Measurements from ENCODE around the gene STPG2.

The STPG2 gene

DNA sequence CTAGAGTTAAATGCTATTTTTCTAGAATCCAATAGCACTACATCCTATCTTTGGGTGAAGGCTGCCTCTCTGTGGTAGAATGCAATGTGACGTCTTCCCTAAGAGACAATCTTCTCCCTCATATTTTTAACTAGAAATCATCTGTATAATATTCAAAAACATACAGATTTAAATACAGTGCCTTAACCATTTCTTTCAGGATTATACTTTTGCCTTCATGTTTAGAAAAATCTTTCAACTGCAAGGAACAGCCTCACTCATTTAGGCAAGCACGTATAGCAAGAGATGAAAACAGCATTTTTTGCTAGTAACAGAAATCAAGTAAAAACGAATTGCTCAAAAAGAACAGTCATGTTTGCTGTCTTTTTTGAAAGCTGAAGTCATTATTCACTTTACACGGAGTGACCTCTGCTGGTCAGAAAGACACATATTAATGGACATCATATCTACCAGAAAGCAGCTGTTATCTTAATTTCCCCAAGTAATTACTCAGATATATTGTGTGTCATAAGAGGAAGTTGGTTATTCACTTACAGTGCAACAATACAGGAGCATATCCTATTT, 422.3 kb downstream of the STPG2 start:
- TF ChIP-seq, protein P1, sequence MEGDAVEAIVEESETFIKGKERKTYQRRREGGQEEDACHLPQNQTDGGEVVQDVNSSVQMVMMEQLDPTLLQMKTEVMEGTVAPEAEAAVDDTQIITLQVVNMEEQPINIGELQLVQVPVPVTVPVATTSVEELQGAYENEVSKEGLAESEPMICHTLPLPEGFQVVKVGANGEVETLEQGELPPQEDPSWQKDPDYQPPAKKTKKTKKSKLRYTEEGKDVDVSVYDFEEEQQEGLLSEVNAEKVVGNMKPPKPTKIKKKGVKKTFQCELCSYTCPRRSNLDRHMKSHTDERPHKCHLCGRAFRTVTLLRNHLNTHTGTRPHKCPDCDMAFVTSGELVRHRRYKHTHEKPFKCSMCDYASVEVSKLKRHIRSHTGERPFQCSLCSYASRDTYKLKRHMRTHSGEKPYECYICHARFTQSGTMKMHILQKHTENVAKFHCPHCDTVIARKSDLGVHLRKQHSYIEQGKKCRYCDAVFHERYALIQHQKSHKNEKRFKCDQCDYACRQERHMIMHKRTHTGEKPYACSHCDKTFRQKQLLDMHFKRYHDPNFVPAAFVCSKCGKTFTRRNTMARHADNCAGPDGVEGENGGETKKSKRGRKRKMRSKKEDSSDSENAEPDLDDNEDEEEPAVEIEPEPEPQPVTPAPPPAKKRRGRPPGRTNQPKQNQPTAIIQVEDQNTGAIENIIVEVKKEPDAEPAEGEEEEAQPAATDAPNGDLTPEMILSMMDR (IDR thresholded peaks at IDR 0.05; ENCODE audit: control extremely low read depth, extremely low read depth, low read depth, missing control alignments): peak; percentile 18
- ChIA-PET POLR2A (no interaction called here), CTCF (interaction anchor here (1.1 to 1.3 kb wide), 2 partner anchors 12 to 15 kb away, joined by 3 read pairs; no protein-coding TSS in a partner anchor)
- no peak for DNase-seq (ENCODE audit: extremely low spot score)

DNA sequence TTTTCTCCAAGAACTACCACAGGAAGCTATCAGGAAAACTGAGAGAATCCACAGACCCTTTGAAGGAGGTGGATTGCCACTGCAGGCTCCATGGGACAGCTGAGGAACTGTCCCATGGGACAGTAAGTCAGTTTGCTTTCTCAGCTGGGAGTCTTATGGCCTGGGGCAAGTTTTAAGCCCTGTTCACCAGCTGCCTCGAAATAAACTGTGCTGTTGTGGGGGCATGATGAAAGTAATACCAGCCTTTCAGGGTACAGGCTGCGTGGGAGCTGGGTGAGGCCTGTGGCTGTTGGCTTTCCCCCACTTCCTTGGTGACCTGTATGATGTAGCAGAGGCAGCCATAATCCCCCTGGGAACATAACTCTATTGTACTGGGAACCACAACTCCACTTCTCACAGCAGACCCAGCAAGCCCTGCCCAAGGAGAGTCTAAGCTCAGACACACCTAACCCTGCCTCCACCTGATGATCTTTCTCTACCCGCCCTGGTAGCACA, 452.1 kb downstream of the STPG2 start:
- ChIA-PET CTCF (interaction anchor here (1.1 to 1.5 kb wide), 3 partner anchors 10 to 86 kb away, joined by 3 to 4 read pairs (median 3); no protein-coding TSS in a partner anchor), POLR2A (no interaction called here)
- TF ChIP-seq, protein P1 (IDR thresholded peaks at IDR 0.05; ENCODE audit: control extremely low read depth, extremely low read depth, low read depth, missing control alignments): no peak
- no peak for DNase-seq (ENCODE audit: extremely low spot score)

DNA sequence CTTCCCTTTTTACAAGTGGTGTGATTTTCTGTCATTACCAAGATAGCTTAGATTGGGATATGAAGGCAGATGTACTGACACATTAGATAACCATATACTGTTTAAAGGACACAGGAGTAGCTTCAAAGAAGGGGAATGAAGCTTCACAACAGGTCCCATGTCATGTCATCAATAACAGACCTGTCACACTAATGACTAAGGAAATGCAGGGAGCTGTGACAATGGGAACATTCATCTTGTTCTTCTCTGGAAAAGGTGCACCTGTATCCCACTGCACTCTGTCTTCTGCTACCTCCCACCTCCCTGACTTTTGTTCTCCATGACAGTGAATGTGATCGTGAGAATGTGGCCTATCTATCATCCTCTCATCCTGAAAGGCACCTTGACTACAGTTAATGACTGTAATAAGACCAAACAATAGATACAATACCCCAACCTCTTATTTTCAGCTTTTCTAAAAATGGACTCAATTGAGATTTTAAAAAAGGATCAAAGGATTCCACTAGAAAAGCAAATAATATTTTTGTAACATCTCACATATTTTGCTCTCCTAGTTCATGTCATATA, 472.5 kb downstream of the STPG2 start:
- TF ChIP-seq, protein P1 (IDR thresholded peaks at IDR 0.05; ENCODE audit: control extremely low read depth, extremely low read depth, low read depth, missing control alignments): no peak
- ChIA-PET POLR2A (no interaction called here), CTCF (interaction anchor here (0.8 kb wide), 1 partner anchor 16 kb away, joined by 3 read pairs; no protein-coding TSS in a partner anchor)
- DNase-seq (ENCODE audit: extremely low spot score): no peak

DNA sequence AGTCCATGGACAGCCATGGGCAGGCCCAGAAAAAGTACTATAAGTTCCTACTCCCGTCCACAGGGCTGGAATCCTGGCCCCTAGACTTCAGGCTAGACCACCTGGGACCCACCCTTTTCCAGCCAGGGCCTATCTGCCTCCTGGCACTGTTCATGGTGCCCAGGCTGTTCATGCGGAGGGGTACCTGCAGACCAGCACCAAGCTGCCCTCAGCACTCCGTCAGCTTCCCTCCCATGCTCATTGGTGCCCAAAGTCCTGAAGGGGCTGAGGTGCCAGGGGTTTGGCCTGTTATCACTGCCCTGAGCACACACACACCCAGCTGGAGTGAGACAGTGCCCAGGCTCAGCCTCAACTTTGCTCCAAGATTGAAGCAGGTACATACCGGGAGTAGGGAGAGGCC, 477.7 kb downstream of the STPG2 start:
- ChIA-PET CTCF (no interaction called here), POLR2A (no interaction called here)
- no peak for DNase-seq (ENCODE audit: extremely low spot score)
- TF ChIP-seq, protein P1 (IDR thresholded peaks at IDR 0.05; ENCODE audit: control extremely low read depth, extremely low read depth, low read depth, missing control alignments): no peak

DNA sequence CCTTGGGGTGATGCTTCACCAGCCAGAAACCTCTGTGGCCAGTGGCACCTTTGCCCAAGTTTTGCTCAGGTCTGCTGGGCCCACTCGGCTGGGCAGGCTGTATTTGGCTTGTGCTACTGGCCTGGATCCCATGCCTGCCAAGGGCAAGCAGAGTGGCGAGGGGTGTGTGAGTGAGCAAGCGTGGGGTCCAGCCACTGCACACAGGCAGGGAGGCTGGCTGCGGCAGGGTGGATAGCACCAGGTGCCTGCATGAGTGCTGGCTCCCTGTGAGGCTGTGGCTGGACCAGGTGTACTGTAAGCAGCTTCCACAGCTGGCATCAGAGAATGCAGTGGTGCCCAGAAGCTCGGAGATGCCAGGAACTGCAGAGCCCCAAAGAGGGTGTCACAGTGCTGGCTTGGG, 478.5 kb downstream of the STPG2 start:
- ChIA-PET POLR2A (no interaction called here), CTCF (no interaction called here)
- no peak for DNase-seq (ENCODE audit: extremely low spot score)
- TF ChIP-seq, protein P1 (IDR thresholded peaks at IDR 0.05; ENCODE audit: control extremely low read depth, extremely low read depth, low read depth, missing control alignments): no peak

DNA sequence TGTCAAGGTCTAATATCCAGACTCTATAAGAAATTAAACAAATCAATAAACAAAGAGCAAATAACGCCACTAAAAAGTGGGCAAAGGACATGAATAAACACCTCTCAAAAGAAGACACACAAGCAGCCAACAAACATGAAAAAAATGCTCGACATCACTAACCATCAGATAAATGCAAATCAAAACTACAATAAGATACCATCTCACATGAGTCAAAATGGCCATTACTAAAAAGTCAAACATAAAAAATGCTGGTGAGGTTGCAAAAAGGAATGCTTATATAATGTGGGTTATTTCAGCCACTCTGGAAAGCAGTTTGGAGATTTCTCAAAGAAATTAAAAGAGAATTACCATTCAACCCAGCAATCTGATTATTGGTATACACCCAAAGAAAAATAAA, 481.1 kb downstream of the STPG2 start:
- POLR2A ChIA-PET: no interaction called here
- DNase-seq (ENCODE audit: extremely low spot score): no peak
- TF ChIP-seq, protein P1 (IDR thresholded peaks at IDR 0.05; ENCODE audit: control extremely low read depth, extremely low read depth, low read depth, missing control alignments): no peak
- CTCF ChIA-PET: no interaction called here

All from GM10248 (cell line).